Stimulated activated CD4-positive, alpha-beta T cell treated with anti-CD3 and anti-CD28 coated beads, Interleukin-4, amount 100 ng/mL, for 48 hours (primary cell): ENCODE measurements around the gene TMEM235.

ENCODE experiments used
- DNase-seq, 2 donors: peaks; one replicate each; pipeline ENCODE4 v3.0.0-alpha.2; 2020; ENCODE audit warnings: low read depth in 2 of 2

The TMEM235 gene

DNA sequence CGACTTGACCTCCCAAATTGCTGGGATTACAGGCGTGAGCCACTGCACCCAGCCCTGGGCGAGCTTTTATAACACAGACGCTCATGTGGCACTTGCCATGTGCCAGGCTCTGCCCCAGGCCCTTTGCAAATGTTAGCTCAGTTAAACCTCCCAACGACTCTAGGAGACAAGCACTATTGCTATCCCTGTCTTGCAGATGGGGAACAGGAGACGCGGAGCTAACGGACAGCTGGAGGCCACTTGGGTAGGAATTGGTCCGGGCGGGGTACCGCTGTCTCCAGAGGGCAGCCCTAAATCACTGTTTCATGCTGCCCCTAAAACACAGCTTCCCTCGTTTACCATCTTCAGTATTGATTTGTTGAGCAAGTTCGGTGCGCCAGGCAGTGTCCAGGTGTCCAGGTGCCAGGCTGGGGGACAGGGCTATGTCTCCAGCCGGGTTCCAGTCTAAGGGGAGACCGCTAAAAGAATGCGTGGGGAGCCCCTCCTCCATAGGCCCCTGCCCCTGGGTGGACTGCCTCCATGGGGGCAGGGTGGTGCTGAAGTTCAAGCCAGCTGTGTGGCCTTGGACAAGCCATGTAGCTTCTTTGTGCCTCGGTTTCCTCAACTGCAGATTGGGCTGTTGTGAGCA is 23.7 kb downstream of the TMEM235 start:
- no peak for DNase-seq

DNA sequence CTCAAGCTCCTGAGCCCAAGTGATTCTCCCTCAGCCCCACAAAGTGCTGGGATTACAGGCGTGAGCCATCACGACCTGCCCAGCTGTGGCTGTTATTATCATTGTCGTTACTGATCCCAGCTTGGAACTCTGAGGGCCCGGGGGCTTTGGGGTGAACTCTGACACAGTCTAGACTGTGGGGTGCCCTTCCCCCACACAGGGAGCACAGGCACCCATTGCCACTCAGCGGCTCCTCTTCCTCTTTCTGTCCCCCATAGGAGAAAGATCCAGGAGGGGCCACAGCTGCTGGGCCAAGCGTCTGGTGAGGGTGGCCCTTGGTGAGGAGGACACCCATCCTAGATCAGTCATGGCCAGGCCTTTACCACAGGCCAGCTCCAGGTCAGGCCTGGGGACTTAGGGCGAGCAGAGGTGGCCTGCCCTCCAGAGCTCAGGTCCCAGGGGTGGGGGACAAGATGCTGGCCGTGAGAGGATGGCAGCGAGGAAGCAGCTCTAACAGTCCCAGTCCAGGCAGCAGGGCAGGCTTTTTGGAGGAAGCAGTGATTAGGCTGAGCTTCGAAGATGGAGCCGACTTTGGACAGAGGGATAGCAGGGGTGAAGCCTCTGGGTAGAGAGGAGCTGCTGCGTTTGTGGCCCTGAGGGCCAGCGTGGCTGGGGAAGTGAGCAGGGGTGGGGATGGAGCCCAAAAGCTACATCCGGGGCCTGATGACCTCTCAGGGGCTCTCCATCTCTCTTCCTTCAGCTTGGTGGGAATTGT is 24.7 kb downstream of the TMEM235 start:
- DNase-seq: no peak

- no peak for DNase-seq
Measured at GRCh38 chr17:78256707-78257591, 25.5 kb downstream of the TMEM235 start.

DNA sequence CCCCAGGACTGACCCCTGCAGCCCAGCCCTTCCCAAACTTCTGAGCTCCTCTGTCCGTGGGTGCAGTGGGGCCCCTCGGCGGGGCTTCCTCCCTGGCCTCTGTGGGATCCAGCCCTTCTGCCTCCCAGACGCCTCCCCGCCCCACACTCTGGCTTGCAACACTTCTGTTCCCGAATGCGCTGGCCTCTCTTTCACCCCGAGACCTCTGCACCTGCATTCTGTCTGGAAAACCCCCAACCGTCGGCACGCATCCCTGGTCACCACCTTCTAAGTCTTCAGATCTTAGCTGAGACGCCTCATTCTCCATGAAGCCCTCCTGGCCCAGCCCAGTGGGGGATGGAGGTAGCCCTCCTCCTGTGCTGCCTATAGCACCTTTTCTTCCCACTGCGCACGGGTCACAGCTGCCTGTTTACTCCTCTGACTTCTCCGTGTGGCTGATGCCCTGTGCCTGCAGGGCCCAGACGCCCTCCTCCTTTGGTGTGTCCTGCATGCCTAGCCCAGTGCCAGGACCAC is 26.4 kb downstream of the TMEM235 start:
- DNase-seq: no peak

DNA sequence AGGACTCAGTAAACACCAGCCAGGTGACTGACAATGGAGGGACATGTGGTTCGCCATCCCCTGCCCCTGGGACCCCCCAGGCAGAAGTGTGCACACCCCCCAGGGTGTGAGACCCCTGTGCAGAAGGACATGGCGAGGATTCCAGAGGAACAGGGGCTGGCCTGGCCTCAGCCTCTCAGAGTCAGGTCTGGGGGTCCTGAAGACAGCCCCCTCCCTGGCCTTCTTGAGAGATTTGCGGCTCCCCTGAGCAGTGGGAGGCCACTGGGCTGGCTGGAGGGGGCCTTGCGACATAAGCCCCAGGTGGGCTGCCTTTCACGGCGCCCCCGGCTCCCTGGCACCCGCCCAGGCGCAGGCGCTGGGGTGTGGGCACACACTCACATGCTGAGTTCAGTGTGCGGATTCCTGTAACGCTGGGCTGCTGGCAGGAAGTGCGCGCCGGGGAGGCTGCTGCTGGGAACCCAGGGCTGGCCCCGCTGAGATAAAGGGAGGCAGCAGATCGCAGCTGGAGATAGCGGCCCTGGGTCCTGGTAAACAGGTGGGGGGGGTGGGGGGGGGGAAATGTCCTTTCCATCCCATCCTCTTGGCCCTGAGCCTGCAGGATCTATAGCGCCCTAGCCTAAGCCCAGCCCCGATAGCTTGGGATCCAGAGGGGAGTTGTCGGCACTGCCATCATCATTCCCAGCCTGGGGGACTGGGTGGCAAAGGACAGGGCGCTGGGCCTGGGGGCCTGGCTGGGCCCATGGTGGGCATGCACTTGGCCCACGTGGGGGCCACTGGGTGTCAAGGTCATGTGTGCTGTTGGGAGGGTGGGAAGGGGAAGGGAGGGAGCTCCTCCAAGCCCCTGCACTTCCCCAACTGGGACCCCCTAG is 27.1 kb downstream of the TMEM235 start:
- DNase-seq: peak; percentile 61 to 67

GRCh38 chr17:78259192-78259554 is 27.7 kb downstream of the TMEM235 start:
- DNase-seq: no peak

DNA sequence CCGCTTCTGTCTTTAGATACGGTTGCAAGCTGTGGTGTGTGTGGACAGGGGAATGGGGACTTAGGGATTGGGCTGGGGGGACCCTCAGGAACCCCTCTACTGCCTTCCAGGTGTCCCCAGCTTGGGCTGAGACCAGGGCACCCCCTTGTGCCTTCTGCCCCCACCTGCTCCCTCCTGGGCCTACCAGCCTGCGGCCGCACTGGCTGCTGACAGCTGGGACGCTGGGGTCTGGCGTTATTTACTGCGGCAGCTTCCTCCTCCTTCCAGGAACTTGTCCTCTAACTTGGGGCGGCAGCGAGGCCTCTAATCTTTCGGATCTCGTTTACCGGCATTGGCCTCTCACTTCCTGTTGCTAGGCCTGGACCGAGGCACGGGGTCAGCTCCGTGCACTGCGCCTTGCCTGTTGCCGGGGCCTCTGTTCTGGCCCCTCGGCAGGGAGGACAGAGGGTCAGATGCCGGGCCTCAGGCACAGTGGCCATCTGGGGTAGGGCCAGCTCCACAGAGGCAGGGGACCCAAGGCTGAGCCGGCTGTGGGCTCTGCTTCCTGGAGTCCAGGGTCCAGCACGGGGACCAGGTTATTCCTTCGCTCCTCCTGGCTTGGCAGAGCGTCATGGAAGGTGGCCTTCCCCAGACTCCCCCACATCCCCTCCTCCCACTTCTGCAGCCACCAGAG is 31.8 kb downstream of the TMEM235 start:
- DNase-seq: no peak

DNA sequence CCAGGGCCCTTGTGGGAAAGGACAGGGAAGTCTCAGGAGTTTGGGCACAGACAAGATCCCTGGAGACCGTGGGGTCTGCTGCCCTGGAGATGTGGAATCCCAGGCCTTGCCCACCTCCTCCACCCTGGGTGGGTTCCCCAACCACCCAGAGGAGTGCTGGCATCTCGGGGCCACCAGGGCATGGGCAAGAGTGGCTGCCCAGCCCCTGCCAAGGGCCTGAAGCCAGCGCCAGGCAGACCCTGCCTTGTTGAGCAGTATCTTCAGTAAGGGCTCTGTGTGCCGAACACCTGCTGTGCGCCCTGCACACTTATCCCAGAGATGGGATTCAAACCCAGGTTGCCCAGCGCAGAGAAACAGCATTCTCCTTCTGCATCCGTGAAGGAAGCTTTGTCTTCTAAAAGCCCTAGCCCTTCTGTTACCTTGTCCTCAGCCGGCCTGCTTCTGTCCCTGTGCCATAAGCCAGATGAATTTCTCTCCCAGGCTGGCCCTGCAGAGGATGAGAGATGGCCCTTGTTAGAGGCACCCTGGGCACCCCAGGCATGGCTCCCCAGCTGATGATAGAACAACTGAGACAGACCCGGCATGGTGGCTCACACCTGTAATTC is 32.4 kb downstream of the TMEM235 start:
- no peak for DNase-seq

GRCh38 chr17:78264590-78264989 is 33.2 kb downstream of the TMEM235 start:
- DNase-seq: no peak

- DNase-seq: no peak
Measured at GRCh38 chr17:78265121-78265520, 33.7 kb downstream of the TMEM235 start.

DNA sequence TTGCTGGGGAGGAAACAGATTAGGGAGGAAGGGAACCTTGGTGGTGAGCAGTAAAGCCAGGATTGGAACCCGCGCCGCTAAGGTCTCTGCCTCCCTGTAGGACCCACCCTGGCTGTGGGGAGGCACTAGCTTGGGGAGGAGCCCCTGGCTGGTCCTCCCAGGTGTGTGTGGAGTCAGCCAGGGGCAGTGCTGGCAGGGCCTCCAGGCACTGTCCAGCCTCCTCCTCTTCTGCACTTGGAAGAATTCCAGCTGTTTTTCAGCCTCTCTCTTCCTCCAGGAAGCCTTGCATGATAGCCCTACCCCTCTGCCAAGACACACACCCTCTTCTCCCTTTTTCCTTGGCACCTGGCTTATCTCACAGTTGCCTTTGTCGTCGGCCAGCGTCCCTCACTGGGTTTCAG is 34.8 kb downstream of the TMEM235 start:
- DNase-seq: no peak

DNA sequence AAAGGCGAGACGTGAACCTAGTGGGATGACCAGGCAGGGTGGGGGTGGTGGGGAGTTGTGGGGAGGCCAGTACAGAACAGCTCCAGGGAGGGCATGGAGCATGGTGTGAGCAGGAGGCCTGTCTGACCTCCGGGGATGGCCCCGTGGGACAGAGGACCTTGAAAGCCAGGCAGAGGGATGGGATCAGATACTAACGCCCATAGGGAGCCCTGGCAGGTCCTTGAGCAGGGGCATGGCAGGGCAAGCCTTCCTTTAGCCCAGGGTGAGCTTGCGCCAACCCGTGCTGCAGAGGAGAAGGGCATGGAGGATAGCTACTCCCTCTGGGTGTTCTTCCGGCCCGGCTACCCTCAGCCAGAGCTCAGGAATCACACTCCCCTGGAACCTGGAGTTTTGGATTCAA is 35.3 kb downstream of the TMEM235 start:
- DNase-seq: no peak

GRCh38 chr17:78267253-78268073 is 36.0 kb downstream of the TMEM235 start:
- DNase-seq: no peak

DNA sequence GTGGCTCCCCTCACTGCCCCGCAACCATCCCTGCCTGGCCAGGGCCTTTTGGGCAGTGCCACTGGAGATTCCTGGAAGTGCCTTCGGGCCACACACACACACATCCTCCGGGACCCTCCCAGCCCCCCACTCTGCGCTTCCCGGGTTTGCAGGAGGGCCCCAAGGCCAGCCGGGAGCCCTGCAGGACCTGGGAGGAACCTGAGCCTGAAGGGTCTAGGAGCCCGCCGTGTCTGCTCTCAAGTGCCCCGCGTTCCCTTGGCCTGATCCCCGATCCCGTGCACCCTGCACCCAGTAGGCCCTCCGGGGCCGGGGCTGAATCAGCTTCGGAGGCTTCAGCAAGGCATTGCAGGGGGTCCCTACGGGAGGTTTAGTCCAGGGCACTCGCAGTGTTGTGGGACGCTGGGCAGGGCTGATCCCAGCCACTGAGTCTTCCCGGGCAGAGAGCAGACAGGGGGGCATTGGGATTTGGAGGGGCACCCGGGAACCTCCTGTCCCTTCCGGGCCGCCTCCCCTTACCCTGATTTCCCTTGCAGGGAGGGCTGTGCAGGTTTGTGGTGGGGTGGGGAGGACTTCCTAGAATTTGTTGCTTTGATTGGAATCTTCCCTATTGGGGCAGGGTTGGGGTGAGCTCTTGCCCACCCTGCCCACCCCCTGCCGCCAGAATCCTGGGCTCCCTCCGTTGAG is 36.9 kb downstream of the TMEM235 start:
- no peak for DNase-seq

GRCh38 chr17:78268951-78269905 is 37.8 kb downstream of the TMEM235 start:
- DNase-seq: no peak

DNA sequence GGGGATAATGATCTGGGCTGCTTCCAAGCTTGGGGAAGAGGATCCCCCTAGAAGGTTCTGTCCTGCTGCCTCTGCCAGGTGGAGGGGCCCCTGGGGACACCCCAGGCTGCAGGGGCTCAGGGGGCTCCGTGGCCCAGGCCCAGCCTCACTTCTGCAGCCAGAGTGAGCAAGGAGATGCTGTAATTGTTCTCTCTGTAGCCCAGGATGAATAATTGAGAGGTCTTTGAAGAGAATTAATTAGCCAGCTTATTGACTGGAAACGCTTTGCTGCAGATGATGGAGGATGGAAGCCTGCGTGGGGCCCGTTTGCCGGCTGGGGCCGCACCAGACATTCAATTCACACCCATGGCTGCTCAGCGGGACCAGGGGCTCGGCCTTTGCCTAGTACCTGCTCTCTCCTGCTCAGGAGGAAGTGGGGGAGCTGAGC is 38.5 kb downstream of the TMEM235 start:
- no peak for DNase-seq

DNA sequence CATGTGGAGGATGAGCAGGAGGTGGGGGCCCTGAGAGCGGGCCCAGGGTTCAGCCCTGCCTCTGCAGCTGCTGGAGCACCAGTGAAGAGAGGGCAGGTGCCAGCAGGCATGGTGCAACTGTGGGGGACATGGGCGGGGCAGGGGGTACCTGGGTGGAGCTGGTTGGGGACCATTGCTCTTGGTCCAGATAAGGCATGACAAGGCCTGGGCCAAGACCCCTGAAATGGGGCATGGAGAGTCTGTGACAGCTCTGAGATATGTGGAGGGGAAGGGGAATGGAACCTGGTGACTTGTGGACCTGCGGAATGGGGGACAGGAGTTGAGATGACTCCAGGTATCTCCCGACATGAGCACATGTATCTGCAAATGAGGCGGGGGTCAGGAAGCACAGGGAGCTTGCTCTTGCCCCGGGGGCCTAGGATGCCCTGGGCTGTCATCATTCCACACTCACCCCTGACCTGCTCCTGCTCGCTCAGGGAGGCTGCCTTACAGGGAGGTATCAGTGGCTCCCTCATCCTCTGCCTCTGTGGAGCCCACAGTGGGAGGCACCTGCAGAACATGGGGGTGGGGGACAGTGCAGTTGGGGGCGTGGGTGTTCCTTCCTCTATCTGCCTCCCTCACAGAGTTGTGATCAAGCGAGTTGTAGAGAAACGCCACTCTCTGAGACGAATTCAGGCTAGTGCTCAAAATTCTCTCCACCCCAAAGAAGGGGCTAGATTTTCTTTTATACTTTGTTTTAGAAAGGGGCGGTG is 40.2 kb downstream of the TMEM235 start:
- DNase-seq: no peak
